Adrenal gland (tissue), 5 donors: ENCODE measurements around the gene AHDC1.

Experiments used
- CTCF ChIP-seq, 6 experiments: fragments of 450-650 bp in 4 of 6; fragments of 200-600 bp in 2 of 6; sonication (generic) in 1 of 6; IDR thresholded peaks; 1 replicate in 5 of 6; 2 replicates in 1 of 6; pipeline versions ENCODE4 v1.5.1 to v1.8.0; 2016 to 2021; ENCODE audit warnings: antibody characterized with exemption in 6 of 6, mild to moderate bottlenecking in 2 of 6, moderate library complexity in 1 of 6
- POLR2A ChIP-seq, 2 donors: fragments of 450-650 bp; IDR thresholded peaks; one replicate each; pipeline ENCODE4 v1.6.1; 2017; ENCODE audit warnings: antibody characterized with exemption in 2 of 2, mild to moderate bottlenecking in 2 of 2, moderate library complexity in 1 of 2
- donor health status: DM: no; HTN: no; CAD: no.

DNA sequence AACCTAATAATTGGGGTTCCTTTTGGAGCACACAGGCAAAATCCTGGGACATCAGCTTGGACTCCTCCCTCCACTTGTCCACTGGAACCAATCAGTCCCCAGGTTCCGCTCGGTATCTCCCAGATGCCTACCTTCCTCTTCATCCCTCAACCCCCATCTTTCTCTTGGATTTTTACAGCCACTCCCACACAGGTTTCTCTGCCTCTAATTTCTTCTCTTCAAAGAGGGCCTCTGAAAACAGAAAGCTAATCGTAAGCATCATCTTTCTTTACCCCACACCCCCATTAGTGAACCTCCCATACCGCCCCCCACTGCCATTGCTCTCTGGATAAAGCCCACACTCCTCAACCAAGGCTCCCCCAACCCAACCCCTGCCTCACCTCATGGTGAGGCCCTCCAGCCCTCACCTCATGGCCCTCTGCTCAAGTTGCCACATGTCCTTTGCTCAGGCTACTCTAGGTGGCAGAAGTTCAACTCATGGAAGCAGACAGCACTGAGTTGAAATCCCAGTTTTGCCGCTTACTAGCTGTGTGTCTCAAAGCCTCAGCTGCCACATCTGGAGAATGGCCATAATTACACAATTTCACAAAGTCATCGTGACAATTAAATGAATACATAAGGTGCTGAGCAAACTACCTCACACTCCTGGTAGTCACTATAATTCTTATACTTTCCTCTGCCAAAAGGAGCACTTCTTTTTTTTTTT lies 95.8 kb downstream of the AHDC1 start:
- TF ChIP-seq CTCF (IDR thresholded peaks at IDR 0.05) (no peak), POLR2A (IDR thresholded peaks at IDR 0.05) (no peak)
